ENCODE measurements around the gene PC. TPM values are rescaled to one million over a fixed set of nuclear protein-coding genes. Genes with fewer than 3 reads are reported as not detected.

The PC gene
- polyA plus RNA-seq, 3 donors = 4.6 to 7.1 (median 6.0) TPM

DNA sequence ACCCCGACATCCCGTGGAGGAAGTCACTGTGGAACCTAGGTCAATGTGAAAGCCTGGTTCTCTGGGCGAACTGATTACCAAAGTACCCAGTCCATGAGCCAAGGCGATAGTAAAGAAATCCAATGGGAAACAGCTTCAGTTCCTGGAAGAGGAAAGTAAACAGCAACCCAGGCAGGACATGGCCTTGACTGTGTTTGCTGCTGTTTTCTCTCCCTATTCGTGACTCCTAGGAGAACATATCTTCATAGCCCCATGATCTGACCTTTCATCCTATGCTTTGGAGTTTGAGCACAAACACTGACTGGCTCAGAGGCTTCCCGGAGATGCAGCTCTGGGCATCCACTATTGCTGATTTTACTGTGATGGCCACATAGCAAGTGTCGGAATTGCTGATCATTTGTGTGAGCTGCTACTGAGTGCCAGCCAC, 56.2 kb downstream of the PC start:
- Histone ChIP-seq H3K9me3 (replicated peaks in 1 of 2; ENCODE audit: control insufficient read depth in 1 of 2, insufficient read depth in 1 of 2, low read length in 2 of 2) (no peaks in the 10 kb centered on the region), H3K79me2 (ENCODE audit: insufficient read depth, low read length) (no peaks in the 10 kb centered on the region), H3K36me3 (replicated peaks in 1 of 2; ENCODE audit: control insufficient read depth in 1 of 2, insufficient read depth in 2 of 2, low read length in 2 of 2) (no peaks in the 10 kb centered on the region), H3K27ac (ENCODE audit: low read depth in 1 of 2, low read length in 2 of 2) (no peak overlapping the region), H3K27me3 (ENCODE audit: control insufficient read depth in 2 of 2, insufficient read depth in 2 of 2, low read length in 2 of 2) (no peaks in the 10 kb centered on the region), H3K9ac (ENCODE audit: insufficient read depth, low read length, poor library complexity, severe bottlenecking) (no peak overlapping the region), H4K20me1 (ENCODE audit: insufficient read depth, low read length) (no peaks in the 10 kb centered on the region), H3K4me1 (ENCODE audit: control insufficient read depth in 1 of 2, insufficient read depth in 2 of 2, low read length in 2 of 2) (no peaks in the 10 kb centered on the region), H2AFZ (ENCODE audit: insufficient read depth, low read depth, low read length, poor library complexity, severe bottlenecking) (no peak overlapping the region), H3K4me3 (replicated peaks in 1 of 3; ENCODE audit: low read depth in 2 of 3, low read length in 3 of 3) (no peak overlapping the region), H3K4me2 (replicated peaks; ENCODE audit: extremely low read depth, low read length, poor library complexity, severe bottlenecking) (no peak overlapping the region)
- no peak for DNase-seq
- H3K27ac Mint-ChIP-seq = no peak overlapping the region
- TF ChIP-seq, protein P1, sequence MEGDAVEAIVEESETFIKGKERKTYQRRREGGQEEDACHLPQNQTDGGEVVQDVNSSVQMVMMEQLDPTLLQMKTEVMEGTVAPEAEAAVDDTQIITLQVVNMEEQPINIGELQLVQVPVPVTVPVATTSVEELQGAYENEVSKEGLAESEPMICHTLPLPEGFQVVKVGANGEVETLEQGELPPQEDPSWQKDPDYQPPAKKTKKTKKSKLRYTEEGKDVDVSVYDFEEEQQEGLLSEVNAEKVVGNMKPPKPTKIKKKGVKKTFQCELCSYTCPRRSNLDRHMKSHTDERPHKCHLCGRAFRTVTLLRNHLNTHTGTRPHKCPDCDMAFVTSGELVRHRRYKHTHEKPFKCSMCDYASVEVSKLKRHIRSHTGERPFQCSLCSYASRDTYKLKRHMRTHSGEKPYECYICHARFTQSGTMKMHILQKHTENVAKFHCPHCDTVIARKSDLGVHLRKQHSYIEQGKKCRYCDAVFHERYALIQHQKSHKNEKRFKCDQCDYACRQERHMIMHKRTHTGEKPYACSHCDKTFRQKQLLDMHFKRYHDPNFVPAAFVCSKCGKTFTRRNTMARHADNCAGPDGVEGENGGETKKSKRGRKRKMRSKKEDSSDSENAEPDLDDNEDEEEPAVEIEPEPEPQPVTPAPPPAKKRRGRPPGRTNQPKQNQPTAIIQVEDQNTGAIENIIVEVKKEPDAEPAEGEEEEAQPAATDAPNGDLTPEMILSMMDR (IDR thresholded peaks at IDR 0.05) = no peak
- intact Hi-C loops (cut with micrococcal nuclease) = no loop called here
- no peaks in the 10 kb centered on the region for H3K4me1 Mint-ChIP-seq
- H3K27me3 Mint-ChIP-seq (ENCODE audit: low read depth in 3 of 3) = peaks cover 2 to 17% (median 9%) of the 10 kb centered on the region in 3 donors
- no peaks in the 10 kb centered on the region for H3K9me3 Mint-ChIP-seq
- no peaks in the 10 kb centered on the region for H3K36me3 Mint-ChIP-seq
- WGBS (ENCODE audit: insufficient coverage) = 96% methylated on average over 7 of the region's 7 CpGs
- H3K4me3 Mint-ChIP-seq = no peak overlapping the region

DNA sequence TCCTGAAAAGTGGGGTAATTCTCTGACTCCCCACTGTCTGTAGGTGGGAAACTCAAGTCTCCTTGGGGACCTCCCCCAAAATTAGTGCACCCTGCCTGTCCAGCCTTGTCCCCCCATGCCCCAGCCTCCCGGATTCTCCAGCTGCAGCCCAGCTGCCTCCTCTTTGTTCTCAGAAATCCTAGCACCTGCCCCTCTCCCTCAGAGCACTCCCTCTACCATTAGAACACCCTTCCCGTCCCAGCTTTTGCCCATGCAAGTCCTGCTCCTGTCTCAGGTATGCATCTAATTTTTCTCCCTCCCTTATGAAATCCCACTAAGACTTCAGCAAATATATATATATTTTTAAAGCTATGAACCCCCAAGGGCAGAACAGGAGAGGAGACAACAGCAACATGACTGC, 64.0 kb downstream of the PC start:
- no peaks in the 10 kb centered on the region for H3K9me3 Mint-ChIP-seq
- H3K4me2 ChIP-seq (replicated peaks; ENCODE audit: extremely low read depth, low read length, poor library complexity, severe bottlenecking) = no peak overlapping the region
- DNase-seq = no peak
- H3K36me3 Mint-ChIP-seq = no peaks in the 10 kb centered on the region
- no peak overlapping the region for H3K4me3 ChIP-seq (replicated peaks in 1 of 3; ENCODE audit: low read depth in 2 of 3, low read length in 3 of 3)
- no peak overlapping the region for H3K9ac ChIP-seq (ENCODE audit: insufficient read depth, low read length, poor library complexity, severe bottlenecking)
- H3K9me3 ChIP-seq (replicated peaks in 1 of 2; ENCODE audit: control insufficient read depth in 1 of 2, insufficient read depth in 1 of 2, low read length in 2 of 2) = no peaks in the 10 kb centered on the region
- H3K27ac Mint-ChIP-seq = no peak overlapping the region
- H3K27me3 ChIP-seq (ENCODE audit: control insufficient read depth in 2 of 2, insufficient read depth in 2 of 2, low read length in 2 of 2) = no peaks in the 10 kb centered on the region
- peaks cover 7% of the 10 kb centered on the region for H3K4me1 Mint-ChIP-seq
- H3K4me3 Mint-ChIP-seq = no peak overlapping the region
- no peaks in the 10 kb centered on the region for H3K4me1 ChIP-seq (ENCODE audit: control insufficient read depth in 1 of 2, insufficient read depth in 2 of 2, low read length in 2 of 2)
- intact Hi-C loops (cut with micrococcal nuclease) = no loop called here
- H3K27me3 Mint-ChIP-seq (ENCODE audit: low read depth in 3 of 3) = peaks cover 4 to 18% (median 9%) of the 10 kb centered on the region in 3 donors
- H4K20me1 ChIP-seq (ENCODE audit: insufficient read depth, low read length) = no peaks in the 10 kb centered on the region
- TF ChIP-seq, protein P1 (IDR thresholded peaks at IDR 0.05) = no peak
- no peak overlapping the region for H2AFZ ChIP-seq (ENCODE audit: insufficient read depth, low read depth, low read length, poor library complexity, severe bottlenecking)
- H3K36me3 ChIP-seq (replicated peaks in 1 of 2; ENCODE audit: control insufficient read depth in 1 of 2, insufficient read depth in 2 of 2, low read length in 2 of 2) = no peaks in the 10 kb centered on the region
- 89% methylated on average over 2 of the region's 2 CpGs for WGBS (ENCODE audit: insufficient coverage)
- H3K79me2 ChIP-seq (ENCODE audit: insufficient read depth, low read length) = no peaks in the 10 kb centered on the region
- no peak overlapping the region for H3K27ac ChIP-seq (ENCODE audit: low read depth in 1 of 2, low read length in 2 of 2)
